CD4-positive, alpha-beta T cell (primary cell): ENCODE data around the gene ITSN1. TPM values are rescaled to one million over a fixed set of nuclear protein-coding genes. Genes with fewer than 3 reads are reported as not detected.

Experiments used
- ATAC-seq: fragments of 200-7000 bp; cut with Tn5 transposase; one replicate; pipeline ENCODE4 v1.10.0; 2022; ENCODE audit warnings: mild to moderate bottlenecking; ENCODE audit not compliant: poor library complexity
- CTCF ChIA-PET: fragments of 350-600 bp; sonication (Branson Sonifier 250); formaldehyde crosslinking; loops from one replicate; lab custom pipeline; 2021; ENCODE audit warnings: antibody characterized with exemption, inconsistent platforms; lab: Charles Lee
- POLR2A ChIA-PET: fragments of 350-600 bp; sonication (Branson Sonifier 250); formaldehyde crosslinking; loops from one replicate; lab custom pipeline; 2021; ENCODE audit warnings: antibody characterized with exemption, inconsistent platforms; lab: Charles Lee
- DNase-seq, 14 experiments: peaks; one replicate each; pipeline ENCODE4 v3.0.0-alpha.2; 2013 to 2020; ENCODE audit warnings: mixed read lengths in 2 of 14
- H3K27ac ChIP-seq, 2 donors: one replicate each; pipeline versions ENCODE4 v1.5.1 to v1.7.0; 2013; ENCODE audit warnings: low read length in 2 of 2, low read depth in 1 of 2, mild to moderate bottlenecking in 1 of 2
- H3K27me3 ChIP-seq, 2 experiments: 1 replicate in 1 of 2; 2 replicates in 1 of 2; pipeline versions ENCODE4 v1.6.1 to v1.7.0; 2013; ENCODE audit warnings: low read length in 2 of 2, control low read depth in 1 of 2, mild to moderate bottlenecking in 1 of 2, moderate library complexity in 1 of 2; ENCODE audit not compliant: insufficient read depth in 2 of 2, control insufficient read depth in 1 of 2
- H3K36me3 ChIP-seq: one replicate; pipeline ENCODE4 v1.6.1; 2013; ENCODE audit warnings: low read length, control low read depth; ENCODE audit not compliant: insufficient read depth
- H3K4me1 ChIP-seq: one replicate; pipeline ENCODE4 v1.6.1; 2013; ENCODE audit warnings: low read length, control low read depth; ENCODE audit not compliant: insufficient read depth
- H3K4me3 ChIP-seq: one replicate; pipeline ENCODE4 v1.5.1; 2013; ENCODE audit warnings: mild to moderate bottlenecking, low read length, moderate library complexity
- H3K9me3 ChIP-seq, 2 experiments: 1 replicate in 1 of 2; 2 replicates in 1 of 2; pipeline versions ENCODE4 v1.6.1 to v1.7.0; 2013; ENCODE audit warnings: low read length in 2 of 2, mild to moderate bottlenecking in 2 of 2, control low read depth in 1 of 2, moderate library complexity in 1 of 2; ENCODE audit not compliant: control insufficient read depth in 1 of 2, insufficient read depth in 1 of 2
- H3K27ac Mint-ChIP-seq: one replicate; pipeline ENCODE4 v1.8.0; 2020; ENCODE audit warnings: mixed read lengths
- H3K27me3 Mint-ChIP-seq: one replicate; pipeline ENCODE4 v1.8.0; 2021; ENCODE audit warnings: mixed read lengths
- H3K36me3 Mint-ChIP-seq: one replicate; pipeline ENCODE4 v1.8.0; 2021; ENCODE audit warnings: low read depth, mixed read lengths
- H3K4me1 Mint-ChIP-seq: one replicate; pipeline ENCODE4 v1.8.0; 2021; ENCODE audit warnings: low read depth, mixed read lengths
- H3K4me3 Mint-ChIP-seq: one replicate; pipeline ENCODE4 v1.8.0; 2020; ENCODE audit warnings: mild to moderate bottlenecking, mixed read lengths
- H3K9me3 Mint-ChIP-seq: one replicate; pipeline ENCODE4 v1.8.0; 2020; ENCODE audit warnings: mixed read lengths
- intact Hi-C, 2 experiments: fragments of 100-400 bp; cut with DNase I in 1 of 2; cut with micrococcal nuclease in 1 of 2; formaldehyde crosslinking; loops; one replicate each; pipeline versions ENCODE4 v1.15.1 to v1.9.0; 2023 to 2025; cut with DNase I, micrococcal nuclease
- total RNA-seq, 174 experiments: library from RNA in 2 of 174; stranded (reverse) in 2 of 174; gene quantifications; one replicate each; pipeline ENCODE4 v1.2.3 and lab custom pipeline; 2021 to 2026
- TF ChIP-seq, protein P1 (sequence below): fragments of 200-600 bp; IDR thresholded peaks from one replicate; pipeline ENCODE4 v1.8.0; 2022; ENCODE audit warnings: antibody characterized with exemption, mild to moderate bottlenecking

ITSN1 gene
- total RNA-seq, 2 experiments from 2014 or later = 2.1 to 3.0 TPM

- H3K27ac Mint-ChIP-seq = peak overlapping the region; percentile 85
- ATAC-seq (no peak), DNase-seq (peak in 2 of 14 experiments; percentile 31 to 40)
- Histone ChIP-seq H3K4me1 (peaks cover 18% of the 10 kb centered on the region), H3K4me3 (peak overlapping the region; percentile 67), H3K36me3 (no peaks in the 10 kb centered on the region), H3K9me3 (no peaks in the 10 kb centered on the region), H3K27ac (peak overlapping the region; percentile 71 to 74), H3K27me3 (peaks cover 5 to 17% of the 10 kb centered on the region in 2 experiments)
- ChIA-PET POLR2A (interaction anchor here (1.1 kb wide), 2 partner anchors 52 to 160 kb away, joined by 4 to 6 read pairs; partner anchors contain the start of genes DONSON and TMEM50B), CTCF (no interaction called here)
- H3K36me3 Mint-ChIP-seq = peaks cover 31% of the 10 kb centered on the region
- peaks cover 40% of the 10 kb centered on the region for H3K4me1 Mint-ChIP-seq
- H3K27me3 Mint-ChIP-seq = peaks cover 13% of the 10 kb centered on the region
- H3K9me3 Mint-ChIP-seq = no peaks in the 10 kb centered on the region
- TF ChIP-seq, protein P1, sequence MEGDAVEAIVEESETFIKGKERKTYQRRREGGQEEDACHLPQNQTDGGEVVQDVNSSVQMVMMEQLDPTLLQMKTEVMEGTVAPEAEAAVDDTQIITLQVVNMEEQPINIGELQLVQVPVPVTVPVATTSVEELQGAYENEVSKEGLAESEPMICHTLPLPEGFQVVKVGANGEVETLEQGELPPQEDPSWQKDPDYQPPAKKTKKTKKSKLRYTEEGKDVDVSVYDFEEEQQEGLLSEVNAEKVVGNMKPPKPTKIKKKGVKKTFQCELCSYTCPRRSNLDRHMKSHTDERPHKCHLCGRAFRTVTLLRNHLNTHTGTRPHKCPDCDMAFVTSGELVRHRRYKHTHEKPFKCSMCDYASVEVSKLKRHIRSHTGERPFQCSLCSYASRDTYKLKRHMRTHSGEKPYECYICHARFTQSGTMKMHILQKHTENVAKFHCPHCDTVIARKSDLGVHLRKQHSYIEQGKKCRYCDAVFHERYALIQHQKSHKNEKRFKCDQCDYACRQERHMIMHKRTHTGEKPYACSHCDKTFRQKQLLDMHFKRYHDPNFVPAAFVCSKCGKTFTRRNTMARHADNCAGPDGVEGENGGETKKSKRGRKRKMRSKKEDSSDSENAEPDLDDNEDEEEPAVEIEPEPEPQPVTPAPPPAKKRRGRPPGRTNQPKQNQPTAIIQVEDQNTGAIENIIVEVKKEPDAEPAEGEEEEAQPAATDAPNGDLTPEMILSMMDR = no peak
- H3K4me3 Mint-ChIP-seq = peak overlapping the region; percentile 95
- intact Hi-C loops = loop anchor here (1.0 to 10.0 kb wide), 7 partner anchors 99 to 1249 kb away; partner anchors contain the start of genes GART (in 2 of the 2), ATP5PO (in 1 of the 2), DNAJC28 (in 1 of the 2) and MRPS6 (in 1 of the 2)
Measured at GRCh38 chr21:33640697-33641351, 1.5 kb upstream of the ITSN1 start.

DNA sequence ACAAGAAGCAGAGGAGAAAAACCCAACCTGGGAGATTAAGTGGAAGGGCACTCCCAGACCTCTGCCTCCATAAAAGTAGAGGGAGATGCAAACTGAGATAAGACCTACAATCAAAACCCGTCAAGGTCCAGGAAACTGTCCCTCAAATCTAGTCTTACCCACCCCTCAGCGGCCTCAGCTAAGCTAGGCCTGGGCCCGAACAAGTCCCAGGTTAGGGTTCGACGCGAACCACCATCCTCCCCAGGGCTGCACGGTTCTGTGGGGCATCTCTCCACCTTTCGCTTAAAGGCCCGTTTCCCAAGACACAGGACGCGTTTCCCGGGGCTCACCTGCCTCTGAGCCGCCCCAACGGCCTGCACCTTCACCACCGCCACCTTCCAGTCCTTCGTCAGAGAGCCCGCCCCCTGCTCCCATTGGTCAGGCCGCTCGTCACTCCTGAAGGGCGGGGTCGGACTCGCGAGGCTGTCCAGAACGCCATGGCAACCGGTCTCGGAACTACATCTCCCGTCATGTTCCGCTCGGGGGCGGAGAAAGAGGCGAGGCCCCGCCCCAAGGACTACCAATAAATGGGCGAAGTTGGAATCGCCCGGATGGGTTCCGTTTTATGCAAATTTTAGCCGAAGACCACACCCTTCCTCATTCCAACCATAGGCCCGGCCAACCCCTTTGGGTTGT, 812 bp upstream of the ITSN1 start, which contains the start of gene CRYZL1:
CRYZL1 (minus strand) TSS at position 390 of the 675 bp plus-strand sequence. CDS start 10,190 bp downstream, outside the sequence.
- H3K27ac ChIP-seq = peak within 1 kb of the TSS; percentile 75 to 81
- Mint-ChIP-seq H3K27ac (peak within 1 kb of the TSS; percentile 85), H3K27me3 (peaks cover 13% of the 10 kb centered on the region), H3K9me3 (no peaks in the 10 kb centered on the region), H3K4me3 (peak within 1 kb of the TSS; percentile 95), H3K36me3 (peaks cover 27% of the 10 kb centered on the region), H3K4me1 (peaks cover 40% of the 10 kb centered on the region)
- H3K9me3 ChIP-seq = no peaks in the 10 kb centered on the region
- CTCF ChIA-PET = no interaction called here
- TF ChIP-seq, protein P1 = no peak
- peaks cover 18% of the 10 kb centered on the region for H3K4me1 ChIP-seq
- ATAC-seq (peak; percentile 75), DNase-seq (peak; percentile 99 to 100 (median 100))
- POLR2A ChIA-PET = interaction anchor here (1.1 kb wide), 2 partner anchors 53 to 161 kb away, joined by 4 to 6 read pairs; partner anchors contain the start of genes DONSON and TMEM50B
- intact Hi-C loops = loop anchor here (1.0 to 10.0 kb wide), 10 partner anchors 53 to 1249 kb away; partner anchors contain the start of genes DONSON (in 2 of the 2), ATP5PO (in 1 of the 2), DNAJC28 (in 1 of the 2) and GART (in 1 of the 2)
- peaks cover 5 to 17% of the 10 kb centered on the region in 2 experiments for H3K27me3 ChIP-seq
- H3K4me3 ChIP-seq = peak within 1 kb of the TSS; percentile 67
- no peaks in the 10 kb centered on the region for H3K36me3 ChIP-seq

- H3K27ac Mint-ChIP-seq = peak overlapping the region; percentile 31
- ATAC-seq (no peak), DNase-seq (peak in 8 of 14 experiments; percentile 2 to 46 (median 15))
- H3K4me1 Mint-ChIP-seq = peaks cover 32% of the 10 kb centered on the region
- Histone ChIP-seq H3K27me3 (peaks cover 5 to 17% of the 10 kb centered on the region in 2 experiments), H3K36me3 (no peaks in the 10 kb centered on the region), H3K4me3 (peak overlapping the region; percentile 58), H3K9me3 (no peaks in the 10 kb centered on the region), H3K4me1 (peaks cover 18% of the 10 kb centered on the region), H3K27ac (no peak overlapping the region)
- peaks cover 14% of the 10 kb centered on the region for H3K36me3 Mint-ChIP-seq
- ChIA-PET CTCF (no interaction called here), POLR2A (no interaction called here)
- H3K9me3 Mint-ChIP-seq = no peaks in the 10 kb centered on the region
- intact Hi-C loops = loop anchor here (1.0 to 10.0 kb wide), 9 partner anchors 54 to 1251 kb away; partner anchors contain the start of genes DONSON (in 2 of the 2), ATP5PO (in 1 of the 2), DNAJC28 (in 1 of the 2) and MRPS6 (in 1 of the 2)
- peak overlapping the region; percentile 94 for H3K4me3 Mint-ChIP-seq
- H3K27me3 Mint-ChIP-seq = peaks cover 13% of the 10 kb centered on the region
- TF ChIP-seq, protein P1 = no peak
Measured at GRCh38 chr21:33642896-33643657, 776 bp downstream of the ITSN1 start.
